ENCODE data around the gene GIT2. TPM values are rescaled to one million over a fixed set of nuclear protein-coding genes. Genes with fewer than 3 reads are reported as not detected.
A peak's percentile ranks its signal among the peaks of the same experiment; 100 is the strongest.

Gene GIT2
- total RNA-seq, 1 donor = 43.4 TPM

GRCh38 chr12:109959411-109960093, 36.6 kb downstream of the GIT2 start:
- no peak for DNase-seq (ENCODE audit: insufficient read length, low spot score, missing footprints)
- no peak overlapping the region for H2AFZ ChIP-seq (ENCODE audit: low read length)
- no peaks in the 10 kb centered on the region for H4K20me1 ChIP-seq (ENCODE audit: insufficient read depth, low read length)
- no peaks in the 10 kb centered on the region for H3K79me2 ChIP-seq (ENCODE audit: insufficient read depth, low read length)
- TF ChIP-seq, protein P1, sequence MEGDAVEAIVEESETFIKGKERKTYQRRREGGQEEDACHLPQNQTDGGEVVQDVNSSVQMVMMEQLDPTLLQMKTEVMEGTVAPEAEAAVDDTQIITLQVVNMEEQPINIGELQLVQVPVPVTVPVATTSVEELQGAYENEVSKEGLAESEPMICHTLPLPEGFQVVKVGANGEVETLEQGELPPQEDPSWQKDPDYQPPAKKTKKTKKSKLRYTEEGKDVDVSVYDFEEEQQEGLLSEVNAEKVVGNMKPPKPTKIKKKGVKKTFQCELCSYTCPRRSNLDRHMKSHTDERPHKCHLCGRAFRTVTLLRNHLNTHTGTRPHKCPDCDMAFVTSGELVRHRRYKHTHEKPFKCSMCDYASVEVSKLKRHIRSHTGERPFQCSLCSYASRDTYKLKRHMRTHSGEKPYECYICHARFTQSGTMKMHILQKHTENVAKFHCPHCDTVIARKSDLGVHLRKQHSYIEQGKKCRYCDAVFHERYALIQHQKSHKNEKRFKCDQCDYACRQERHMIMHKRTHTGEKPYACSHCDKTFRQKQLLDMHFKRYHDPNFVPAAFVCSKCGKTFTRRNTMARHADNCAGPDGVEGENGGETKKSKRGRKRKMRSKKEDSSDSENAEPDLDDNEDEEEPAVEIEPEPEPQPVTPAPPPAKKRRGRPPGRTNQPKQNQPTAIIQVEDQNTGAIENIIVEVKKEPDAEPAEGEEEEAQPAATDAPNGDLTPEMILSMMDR (IDR thresholded peaks at IDR 0.05; ENCODE audit: extremely low read depth, low read depth, low read length) = no peak
- H3K9me3 ChIP-seq (ENCODE audit: low read depth, low read length) = no peaks in the 10 kb centered on the region
- no peak overlapping the region for H3K4me3 ChIP-seq (ENCODE audit: insufficient read depth, low read length)
- H3K27ac ChIP-seq (ENCODE audit: low read depth, low read length) = peak overlapping the region; percentile 95
- H3K27me3 ChIP-seq (ENCODE audit: insufficient read depth, low read length) = no peaks in the 10 kb centered on the region
- H3K4me1 ChIP-seq (ENCODE audit: insufficient read depth, low read length) = peaks cover 29% of the 10 kb centered on the region
- peaks cover 38% of the 10 kb centered on the region for H3K36me3 ChIP-seq (ENCODE audit: insufficient read depth, low read length)
- H3K4me2 ChIP-seq (ENCODE audit: insufficient read depth, low read length) = no peak overlapping the region

GRCh38 chr12:109958374-109958773, 37.8 kb downstream of the GIT2 start:
- DNase-seq (ENCODE audit: insufficient read length, low spot score, missing footprints) = no peak
- no peak overlapping the region for H3K4me3 ChIP-seq (ENCODE audit: insufficient read depth, low read length)
- peaks cover 20% of the 10 kb centered on the region for H3K4me1 ChIP-seq (ENCODE audit: insufficient read depth, low read length)
- TF ChIP-seq, protein P1 (IDR thresholded peaks at IDR 0.05; ENCODE audit: extremely low read depth, low read depth, low read length) = no peak
- H3K27ac ChIP-seq (ENCODE audit: low read depth, low read length) = no peak overlapping the region
- peaks cover 41% of the 10 kb centered on the region for H3K36me3 ChIP-seq (ENCODE audit: insufficient read depth, low read length)
- H3K27me3 ChIP-seq (ENCODE audit: insufficient read depth, low read length) = no peaks in the 10 kb centered on the region
- no peaks in the 10 kb centered on the region for H3K9me3 ChIP-seq (ENCODE audit: low read depth, low read length)
- H2AFZ ChIP-seq (ENCODE audit: low read length) = no peak overlapping the region
- no peaks in the 10 kb centered on the region for H4K20me1 ChIP-seq (ENCODE audit: insufficient read depth, low read length)
- no peaks in the 10 kb centered on the region for H3K79me2 ChIP-seq (ENCODE audit: insufficient read depth, low read length)
- no peak overlapping the region for H3K4me2 ChIP-seq (ENCODE audit: insufficient read depth, low read length)

GRCh38 chr12:109953656-109954055, 42.5 kb downstream of the GIT2 start:
- Histone ChIP-seq H3K79me2 (ENCODE audit: insufficient read depth, low read length) (peaks cover 6% of the 10 kb centered on the region), H3K4me1 (ENCODE audit: insufficient read depth, low read length) (peaks cover 42% of the 10 kb centered on the region), H2AFZ (ENCODE audit: low read length) (no peak overlapping the region), H3K4me2 (ENCODE audit: insufficient read depth, low read length) (no peak overlapping the region), H3K27me3 (ENCODE audit: insufficient read depth, low read length) (no peaks in the 10 kb centered on the region), H3K27ac (ENCODE audit: low read depth, low read length) (peak overlapping the region; percentile 97), H3K4me3 (ENCODE audit: insufficient read depth, low read length) (no peak overlapping the region), H4K20me1 (ENCODE audit: insufficient read depth, low read length) (no peaks in the 10 kb centered on the region), H3K9me3 (ENCODE audit: low read depth, low read length) (no peaks in the 10 kb centered on the region), H3K36me3 (ENCODE audit: insufficient read depth, low read length) (peaks cover 39% of the 10 kb centered on the region)
- no peak for DNase-seq (ENCODE audit: insufficient read length, low spot score, missing footprints)
- TF ChIP-seq, protein P1 (IDR thresholded peaks at IDR 0.05; ENCODE audit: extremely low read depth, low read depth, low read length) = no peak

DNA sequence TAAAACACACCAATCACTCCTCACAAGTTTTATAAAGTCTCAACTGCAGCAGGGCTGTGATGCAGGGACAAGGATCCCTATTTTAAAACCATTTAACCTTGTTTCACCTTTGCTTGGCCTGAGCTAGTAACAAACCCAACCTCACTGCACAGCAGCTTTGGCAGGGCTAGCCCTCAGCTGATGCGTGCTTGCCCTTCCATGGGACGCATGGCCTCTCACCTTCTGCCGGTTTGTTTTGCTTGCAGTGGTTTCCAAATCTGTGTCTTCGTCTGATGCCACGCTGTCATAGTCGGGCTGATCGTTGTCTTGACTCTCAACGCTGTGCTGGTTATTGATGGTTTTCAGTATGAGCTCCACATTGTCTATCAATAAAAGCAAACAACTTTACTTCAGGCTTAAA, 43.3 kb downstream of the GIT2 start:
- Histone ChIP-seq H3K27ac (ENCODE audit: low read depth, low read length) (peak overlapping the region; percentile 97), H3K9me3 (ENCODE audit: low read depth, low read length) (no peaks in the 10 kb centered on the region), H3K27me3 (ENCODE audit: insufficient read depth, low read length) (no peaks in the 10 kb centered on the region), H3K4me3 (ENCODE audit: insufficient read depth, low read length) (no peak overlapping the region), H3K4me2 (ENCODE audit: insufficient read depth, low read length) (no peak overlapping the region), H3K36me3 (ENCODE audit: insufficient read depth, low read length) (peaks cover 41% of the 10 kb centered on the region), H4K20me1 (ENCODE audit: insufficient read depth, low read length) (no peaks in the 10 kb centered on the region), H3K79me2 (ENCODE audit: insufficient read depth, low read length) (peaks cover 6% of the 10 kb centered on the region), H2AFZ (ENCODE audit: low read length) (no peak overlapping the region), H3K4me1 (ENCODE audit: insufficient read depth, low read length) (peaks cover 50% of the 10 kb centered on the region)
- TF ChIP-seq, protein P1 (IDR thresholded peaks at IDR 0.05; ENCODE audit: extremely low read depth, low read depth, low read length) = no peak
- no peak for DNase-seq (ENCODE audit: insufficient read length, low spot score, missing footprints)

All from osteoblast (primary cell).